ENCODE results near the gene CTDSPL. TPM values are rescaled to one million over a fixed set of nuclear protein-coding genes. Genes with fewer than 3 reads are reported as not detected.

Gene CTDSPL
- polyA plus RNA-seq, 10 donors: 29.8 to 50.2 (median 36.9) TPM

GRCh38 chr3:37941608-37942508, 80.2 kb downstream of the CTDSPL start:
- no peak for DNase-seq

GRCh38 chr3:37942646-37943045, 81.0 kb downstream of the CTDSPL start:
- no peak for DNase-seq

GRCh38 chr3:37943126-37943525, 81.4 kb downstream of the CTDSPL start:
- no peak for DNase-seq

GRCh38 chr3:37943631-37944314, 82.1 kb downstream of the CTDSPL start:
- no peak for DNase-seq

GRCh38 chr3:37944391-37944842, 82.7 kb downstream of the CTDSPL start:
- DNase-seq: no peak

- peak in 1 of 3 donors; percentile 58 for DNase-seq
Measured at GRCh38 chr3:37945156-37945806, 83.6 kb downstream of the CTDSPL start.

- peak in 1 of 3 donors; percentile 67 for DNase-seq
Measured at GRCh38 chr3:37945807-37946530, 84.3 kb downstream of the CTDSPL start.

- DNase-seq: no peak
Measured at GRCh38 chr3:37946531-37946889, 84.8 kb downstream of the CTDSPL start.

- DNase-seq: peak in 2 of 3 donors; percentile 50 to 73
Measured at GRCh38 chr3:37949866-37950265, 88.2 kb downstream of the CTDSPL start.

- DNase-seq: no peak
Measured at GRCh38 chr3:37952564-37952963, 90.9 kb downstream of the CTDSPL start.

- DNase-seq: no peak
Measured at GRCh38 chr3:37953226-37953625, 91.5 kb downstream of the CTDSPL start.

- DNase-seq: no peak
Measured at GRCh38 chr3:37953707-37954394, 92.2 kb downstream of the CTDSPL start.

- no peak for DNase-seq
Measured at GRCh38 chr3:37954881-37955280, 93.2 kb downstream of the CTDSPL start.

GRCh38 chr3:37955918-37956707, 94.4 kb downstream of the CTDSPL start:
- DNase-seq: no peak

- DNase-seq: no peak
Measured at GRCh38 chr3:37956723-37957538, 95.3 kb downstream of the CTDSPL start.

- DNase-seq: no peak
Measured at GRCh38 chr3:37957539-37957936, 95.9 kb downstream of the CTDSPL start.

- DNase-seq: peak in 1 of 3 donors; percentile 40
Measured at GRCh38 chr3:37961622-37962431, 100.1 kb downstream of the CTDSPL start.

- peak in 1 of 3 donors; percentile 53 for DNase-seq
Measured at GRCh38 chr3:37963016-37963415, 101.3 kb downstream of the CTDSPL start.

Measured in muscle of back (tissue), 11 donors.